Measurements from ENCODE around the gene POC1B.

The POC1B gene

GRCh38 chr12:89493670-89494302 lies 32.1 kb downstream of the POC1B start:
- DNase-seq, result no peak

GRCh38 chr12:89492883-89493282 lies 33.0 kb downstream of the POC1B start:
- no peak for DNase-seq

GRCh38 chr12:89490922-89491321 lies 34.9 kb downstream of the POC1B start:
- no peak for DNase-seq

GRCh38 chr12:89486264-89486663 lies 39.6 kb downstream of the POC1B start:
- no peak for DNase-seq

GRCh38 chr12:89484470-89484869 lies 41.4 kb downstream of the POC1B start:
- DNase-seq, result no peak

GRCh38 chr12:89481213-89481914 lies 44.5 kb downstream of the POC1B start:
- DNase-seq, result no peak

GRCh38 chr12:89479982-89480381 lies 45.9 kb downstream of the POC1B start:
- DNase-seq, result no peak

- DNase-seq, result no peak
Observed at GRCh38 chr12:89477633-89478279, 48.1 kb downstream of the POC1B start.

- no peak for DNase-seq
Observed at GRCh38 chr12:89476904-89477595, 48.8 kb downstream of the POC1B start.

GRCh38 chr12:89476232-89476631 lies 49.6 kb downstream of the POC1B start:
- no peak for DNase-seq

- DNase-seq, result no peak
Observed at GRCh38 chr12:89475203-89475990, 50.5 kb downstream of the POC1B start.

- no peak for DNase-seq
Observed at GRCh38 chr12:89474615-89475014, 51.2 kb downstream of the POC1B start.

- DNase-seq, result no peak
Observed at GRCh38 chr12:89472508-89472907, 53.3 kb downstream of the POC1B start.

GRCh38 chr12:89470741-89471509 lies 54.9 kb downstream of the POC1B start:
- peak; percentile 68 for DNase-seq

- DNase-seq, result peak; percentile 41
Observed at GRCh38 chr12:89469361-89469760, 56.5 kb downstream of the POC1B start.

- peak; percentile 46 for DNase-seq
Observed at GRCh38 chr12:89468648-89469326, 57.1 kb downstream of the POC1B start.

- no peak for DNase-seq
Observed at GRCh38 chr12:89468017-89468416, 57.8 kb downstream of the POC1B start.

- DNase-seq, result no peak
Observed at GRCh38 chr12:89464974-89465592, 60.8 kb downstream of the POC1B start.

- peak; percentile 69 for DNase-seq
Observed at GRCh38 chr12:89461649-89462612, 63.9 kb downstream of the POC1B start.

- no peak for DNase-seq
Observed at GRCh38 chr12:89461190-89461589, 64.7 kb downstream of the POC1B start.
